DMS79 treated with DMSO at 0.1 percent for 48 hours (cell line): ENCODE results near the gene MIPOL1.
"Not testable (repeated sequence)": the region's sequence is repeated elsewhere in the genome, so short reads cannot be mapped to it uniquely, and the experiment has no call there.

ENCODE experiments used
- DNase-seq: peaks from one replicate; lab custom pipeline; 2025; lab: John Stamatoyannopoulos, UW

MIPOL1 gene

GRCh38 chr14:37462426-37462825, 264.7 kb downstream of the MIPOL1 start:
- DNase-seq = not testable (repeated sequence)

GRCh38 chr14:37464192-37464858, 266.6 kb downstream of the MIPOL1 start:
- DNase-seq = no peak

- DNase-seq = no peak
Measured at GRCh38 chr14:37466003-37466622, 268.4 kb downstream of the MIPOL1 start.

- no peak for DNase-seq
Measured at GRCh38 chr14:37466623-37467088, 268.9 kb downstream of the MIPOL1 start.

- DNase-seq = no peak
Measured at GRCh38 chr14:37469650-37470049, 271.9 kb downstream of the MIPOL1 start.

- no peak for DNase-seq
Measured at GRCh38 chr14:37470251-37470650, 272.5 kb downstream of the MIPOL1 start.

- DNase-seq = no peak
Measured at GRCh38 chr14:37472906-37473305, 275.2 kb downstream of the MIPOL1 start.

GRCh38 chr14:37474191-37474590, 276.5 kb downstream of the MIPOL1 start:
- no peak for DNase-seq

- no peak for DNase-seq
Measured at GRCh38 chr14:37480446-37481290, 282.9 kb downstream of the MIPOL1 start.

- DNase-seq = no peak
Measured at GRCh38 chr14:37482428-37482827, 284.7 kb downstream of the MIPOL1 start.

- no peak for DNase-seq
Measured at GRCh38 chr14:37483672-37484071, 285.9 kb downstream of the MIPOL1 start.

GRCh38 chr14:37490607-37491006, 292.9 kb downstream of the MIPOL1 start:
- DNase-seq = no peak

GRCh38 chr14:37491076-37491475, 293.3 kb downstream of the MIPOL1 start:
- DNase-seq = no peak

GRCh38 chr14:37493606-37494005, 295.9 kb downstream of the MIPOL1 start:
- no peak for DNase-seq

GRCh38 chr14:37497422-37497821, 299.7 kb downstream of the MIPOL1 start:
- no peak for DNase-seq

GRCh38 chr14:37501877-37502276, 304.1 kb downstream of the MIPOL1 start:
- no peak for DNase-seq

GRCh38 chr14:37508503-37508902, 310.8 kb downstream of the MIPOL1 start:
- no peak for DNase-seq

- DNase-seq = no peak
Measured at GRCh38 chr14:37512173-37512572, 314.4 kb downstream of the MIPOL1 start.

GRCh38 chr14:37515771-37516170, 318.0 kb downstream of the MIPOL1 start:
- DNase-seq = no peak

GRCh38 chr14:37526994-37527393, 329.3 kb downstream of the MIPOL1 start:
- no peak for DNase-seq

GRCh38 chr14:37539992-37540391, 342.3 kb downstream of the MIPOL1 start:
- no peak for DNase-seq

- DNase-seq = no peak
Measured at GRCh38 chr14:37544407-37544806, 346.7 kb downstream of the MIPOL1 start.

- no peak for DNase-seq
Measured at GRCh38 chr14:37545174-37545573, 347.4 kb downstream of the MIPOL1 start.
